Measurements from ENCODE around the gene FBXL17.

The FBXL17 gene

DNA sequence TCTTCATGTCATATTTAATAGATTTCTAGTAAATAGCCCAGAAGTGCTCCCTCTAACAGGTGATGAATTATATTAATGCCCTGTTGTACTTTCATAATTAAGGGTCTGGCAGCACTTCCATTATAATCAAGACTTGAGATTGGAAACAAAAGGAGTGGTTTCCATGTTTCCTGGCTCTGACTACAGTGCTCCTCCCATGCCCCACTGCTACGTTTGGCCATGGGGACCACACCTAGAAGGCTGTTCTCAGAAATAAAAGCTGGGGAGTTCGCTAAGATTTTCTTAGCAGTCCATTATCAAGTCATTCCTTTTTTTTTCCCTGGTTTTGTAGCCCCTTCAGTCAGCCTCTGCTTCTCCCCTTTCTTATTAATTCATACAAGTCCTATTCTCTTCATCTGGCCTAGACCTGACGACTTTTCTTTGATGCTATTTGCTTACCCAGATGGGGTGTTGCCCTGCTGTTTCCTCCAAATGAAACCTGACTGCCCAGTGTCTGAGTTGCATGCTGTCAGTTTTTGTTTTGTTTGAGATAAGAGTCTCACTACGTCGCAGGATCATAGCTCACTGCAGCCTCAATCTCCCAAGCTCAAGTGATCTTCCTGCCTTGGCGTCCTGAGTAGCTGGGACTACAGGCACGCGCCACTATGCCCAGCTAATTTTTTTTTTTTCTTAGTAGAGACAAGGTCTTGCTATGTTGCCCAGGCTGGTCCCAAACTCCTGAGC, 399.0 kb downstream of the FBXL17 start:
- no peak for DNase-seq

DNA sequence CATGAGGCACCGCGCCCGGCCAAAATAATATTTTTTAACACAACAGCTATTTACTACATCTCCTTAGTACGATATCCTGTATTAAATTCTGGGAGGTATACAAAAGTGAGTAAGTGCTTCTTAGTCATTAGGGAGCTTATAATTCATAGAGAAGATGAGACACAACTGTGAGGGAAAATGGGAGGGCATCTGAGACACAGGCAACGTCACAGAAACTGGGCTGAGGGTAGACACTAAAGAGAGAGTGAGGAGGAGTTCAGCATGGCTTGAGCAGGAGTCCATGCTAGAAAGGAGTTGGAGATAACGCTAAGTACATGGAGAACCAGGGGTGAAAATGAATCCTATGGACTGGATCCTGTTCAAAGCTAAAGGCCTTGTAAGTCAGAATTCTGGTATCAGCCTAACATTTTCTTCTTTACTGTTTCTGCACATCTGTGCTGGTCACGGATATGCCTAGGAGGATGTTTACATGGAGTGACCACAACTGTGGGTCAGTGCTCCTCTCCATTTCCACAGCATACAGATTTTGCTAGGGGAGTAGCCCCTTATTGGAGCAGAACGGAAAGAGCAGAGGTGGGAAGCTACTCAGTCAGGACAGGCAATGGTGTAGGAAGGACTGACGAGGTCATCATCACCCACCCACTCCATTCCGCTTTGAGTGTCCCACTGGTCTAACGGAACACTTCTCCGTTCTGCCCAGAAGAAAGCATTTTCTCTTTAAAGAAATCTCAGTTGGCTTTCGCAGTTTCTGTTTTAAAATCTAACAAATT, 400.8 kb downstream of the FBXL17 start:
- DNase-seq, result no peak

DNA sequence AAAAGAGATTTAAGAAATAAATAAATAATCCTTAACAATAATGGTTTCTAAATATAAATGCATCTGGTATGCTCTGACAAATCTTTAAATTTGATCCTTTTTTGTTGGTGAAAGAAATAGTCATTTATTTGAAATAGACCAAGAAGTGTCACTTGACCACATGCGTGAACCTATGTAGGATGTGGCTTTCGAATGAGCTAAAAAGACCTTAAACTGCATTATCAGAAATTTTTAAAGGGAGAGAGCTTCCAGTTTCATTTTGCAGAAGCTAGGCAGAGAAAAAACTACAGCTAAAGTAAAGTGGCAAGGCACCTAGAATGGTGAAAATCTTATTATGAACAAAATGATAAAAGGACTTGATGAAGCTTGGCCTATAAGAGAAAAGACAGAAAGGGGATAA, 402.0 kb downstream of the FBXL17 start:
- DNase-seq, result no peak

DNA sequence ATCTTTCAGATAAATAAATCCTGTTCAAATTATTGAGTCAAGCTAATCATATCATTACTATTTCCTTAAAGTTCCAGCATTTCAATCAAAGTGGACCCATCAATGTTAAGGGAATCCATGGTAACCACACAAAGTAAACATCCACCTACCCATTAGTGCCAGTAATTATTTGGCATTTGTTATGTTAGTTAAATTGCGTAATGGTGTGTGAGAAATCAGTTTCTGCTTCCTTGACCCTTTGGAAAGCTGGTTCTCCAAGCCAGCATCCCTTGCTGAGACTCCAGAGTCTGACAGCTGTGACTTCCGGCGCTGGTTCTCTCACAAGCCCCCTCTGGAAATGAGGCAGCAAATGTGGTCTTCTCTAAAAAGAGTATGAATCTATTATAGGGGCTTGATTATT, 402.6 kb downstream of the FBXL17 start:
- no peak for DNase-seq

DNA sequence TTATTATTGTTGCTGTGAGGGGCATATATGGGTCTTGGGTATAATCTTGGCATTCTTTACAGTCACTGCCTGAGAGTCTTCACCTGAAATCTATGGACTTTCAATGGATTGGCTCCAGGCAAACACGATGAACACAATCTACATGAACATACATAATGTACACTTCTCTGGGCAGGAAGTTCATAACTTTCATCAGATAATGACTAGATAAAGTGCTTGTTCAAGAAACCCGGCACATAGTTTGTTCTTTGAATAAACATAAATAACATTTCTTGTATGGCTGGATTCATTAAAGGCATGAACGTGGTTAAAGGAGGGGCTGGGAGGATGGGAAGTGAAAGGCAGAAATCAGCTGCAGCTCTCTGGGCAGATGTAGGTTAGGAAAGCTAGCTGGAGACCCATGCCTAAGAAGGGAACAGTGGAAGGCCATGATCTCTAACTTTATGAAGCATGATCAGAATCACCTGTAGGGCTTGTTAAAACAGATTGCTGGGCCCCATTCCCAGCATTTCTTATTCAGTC, 404.3 kb downstream of the FBXL17 start:
- no peak for DNase-seq

DNA sequence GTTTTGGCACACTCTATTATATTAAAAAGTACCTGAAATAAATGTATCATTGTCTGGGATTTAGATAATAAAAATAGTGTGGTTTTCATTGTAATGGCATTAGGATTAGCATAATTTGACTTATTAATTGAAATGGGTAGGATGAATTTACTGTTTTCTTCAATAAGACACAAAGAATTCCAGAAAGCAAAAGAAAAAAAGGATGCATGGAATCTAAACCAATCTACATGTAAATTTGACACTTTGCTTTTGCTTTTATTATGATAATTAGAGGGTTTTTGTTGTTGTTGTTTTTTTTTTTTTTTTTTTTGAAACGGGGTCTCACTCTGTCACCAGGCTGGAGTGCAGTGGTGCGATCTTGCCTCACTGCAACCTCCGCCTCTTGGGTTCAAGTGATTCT, 406.3 kb downstream of the FBXL17 start:
- DNase-seq, result no peak

DNA sequence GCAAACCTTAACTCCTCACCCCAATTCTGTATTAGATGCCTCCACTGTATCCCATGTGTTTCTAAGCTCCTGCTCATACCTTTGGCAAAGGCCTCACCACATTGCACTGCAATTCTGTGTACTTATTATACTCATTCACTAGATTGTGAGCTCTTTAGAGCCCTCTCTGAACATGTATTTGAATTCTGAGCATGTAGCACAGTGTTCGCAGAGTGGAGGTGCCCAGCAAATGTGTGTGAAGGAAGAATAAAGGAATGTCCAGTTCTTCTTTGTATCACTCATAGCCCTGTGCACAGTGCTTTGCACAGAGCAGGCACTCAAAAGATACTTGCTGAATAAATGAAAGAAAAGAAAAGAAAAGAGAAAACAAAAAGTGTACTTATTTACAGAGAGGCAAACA, 410.1 kb downstream of the FBXL17 start:
- DNase-seq, result no peak

DNA sequence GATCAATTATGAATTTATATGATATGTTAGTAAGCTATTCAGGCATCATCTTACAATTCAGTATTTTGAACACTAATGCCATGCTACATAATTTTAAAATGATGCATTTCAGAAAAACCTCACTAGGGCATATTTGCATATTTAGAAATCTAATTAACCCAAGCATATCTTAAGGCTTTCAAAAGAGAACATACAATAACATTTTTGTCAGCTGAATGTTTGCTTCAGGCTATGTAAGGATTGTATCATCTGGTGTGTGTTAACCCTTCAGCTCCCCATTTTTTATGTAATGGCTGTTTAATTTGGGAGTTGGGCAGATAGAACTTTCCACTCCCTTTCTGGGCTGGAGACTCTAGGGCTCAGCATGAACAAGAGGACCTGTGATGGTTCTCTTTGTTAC, 412.1 kb downstream of the FBXL17 start:
- DNase-seq, result no peak

DNA sequence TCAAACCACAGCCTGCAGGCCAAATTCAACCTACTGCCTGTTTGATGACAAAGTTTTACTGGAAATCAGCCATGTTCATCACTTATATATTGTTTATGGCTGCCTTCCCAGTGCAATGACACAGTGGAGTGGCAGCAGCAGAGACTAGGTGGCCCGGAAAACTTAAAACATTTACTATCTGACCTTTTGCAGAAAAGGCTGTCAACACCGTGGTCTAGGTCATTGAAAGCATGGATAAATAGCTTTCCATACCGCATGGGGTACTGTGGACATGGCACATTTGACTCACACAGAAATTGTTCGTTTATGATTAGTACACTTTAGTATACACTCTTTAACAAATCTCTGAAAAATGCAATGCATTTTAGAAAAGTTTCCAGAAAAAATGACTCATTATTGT, 412.9 kb downstream of the FBXL17 start:
- no peak for DNase-seq

DNA sequence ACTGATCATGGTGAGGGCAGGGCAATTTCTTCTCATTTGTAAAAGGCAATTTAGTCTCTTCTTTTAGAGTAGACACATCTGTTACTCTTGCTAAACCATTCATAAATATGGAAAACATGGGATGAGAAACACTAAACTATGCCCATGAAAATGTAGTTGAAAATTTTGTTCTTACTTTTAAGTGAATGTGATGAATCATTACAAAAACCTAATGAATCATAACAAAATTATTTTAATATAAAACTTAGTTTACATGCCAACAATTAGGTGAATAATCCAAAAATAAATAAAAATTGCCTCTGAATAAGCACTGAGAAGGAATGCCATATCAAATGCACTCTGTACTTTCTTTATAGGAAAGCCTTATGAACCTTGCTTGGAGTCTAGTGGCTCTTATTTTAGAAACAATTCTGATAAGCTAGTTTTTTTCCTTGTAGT, 413.5 kb downstream of the FBXL17 start:
- no peak for DNase-seq

DNA sequence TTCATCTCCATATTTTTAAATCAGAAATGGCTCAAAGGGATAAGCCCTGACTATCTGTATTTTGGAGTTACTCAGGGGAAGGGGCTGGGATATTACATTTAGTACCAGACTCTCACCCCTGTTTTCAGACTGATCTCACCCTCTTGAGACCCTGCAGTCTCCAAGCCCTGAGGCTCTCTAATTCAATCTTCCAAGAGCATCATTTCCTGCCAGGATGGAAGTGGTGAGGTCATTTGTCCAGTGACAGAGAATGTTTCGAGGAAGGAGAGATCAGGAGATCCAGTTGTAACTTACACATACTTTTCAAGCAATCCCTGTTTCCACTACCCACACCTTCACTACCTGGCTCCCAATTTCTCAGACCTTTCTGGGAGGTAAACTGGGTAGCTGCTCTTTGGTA, 415.7 kb downstream of the FBXL17 start:
- DNase-seq, result no peak

DNA sequence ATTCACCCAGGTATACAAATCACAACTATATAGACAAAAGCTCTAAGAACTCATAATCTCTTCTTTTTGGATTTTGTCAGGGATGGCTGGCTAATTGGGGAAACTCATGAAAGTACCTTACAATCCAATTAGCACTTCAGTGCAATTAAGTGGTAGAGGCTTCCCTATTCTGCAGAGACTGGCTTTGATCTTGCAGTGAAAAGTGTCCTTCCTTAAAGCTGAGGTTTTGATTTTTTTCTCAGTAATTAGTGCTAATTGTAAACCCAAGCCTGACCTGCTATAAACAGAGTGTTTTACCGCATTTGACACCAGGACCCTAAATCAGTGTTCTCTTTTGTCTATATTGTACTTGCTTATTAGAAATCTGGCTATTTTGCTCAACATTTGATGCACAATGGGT, 417.2 kb downstream of the FBXL17 start:
- no peak for DNase-seq

DNA sequence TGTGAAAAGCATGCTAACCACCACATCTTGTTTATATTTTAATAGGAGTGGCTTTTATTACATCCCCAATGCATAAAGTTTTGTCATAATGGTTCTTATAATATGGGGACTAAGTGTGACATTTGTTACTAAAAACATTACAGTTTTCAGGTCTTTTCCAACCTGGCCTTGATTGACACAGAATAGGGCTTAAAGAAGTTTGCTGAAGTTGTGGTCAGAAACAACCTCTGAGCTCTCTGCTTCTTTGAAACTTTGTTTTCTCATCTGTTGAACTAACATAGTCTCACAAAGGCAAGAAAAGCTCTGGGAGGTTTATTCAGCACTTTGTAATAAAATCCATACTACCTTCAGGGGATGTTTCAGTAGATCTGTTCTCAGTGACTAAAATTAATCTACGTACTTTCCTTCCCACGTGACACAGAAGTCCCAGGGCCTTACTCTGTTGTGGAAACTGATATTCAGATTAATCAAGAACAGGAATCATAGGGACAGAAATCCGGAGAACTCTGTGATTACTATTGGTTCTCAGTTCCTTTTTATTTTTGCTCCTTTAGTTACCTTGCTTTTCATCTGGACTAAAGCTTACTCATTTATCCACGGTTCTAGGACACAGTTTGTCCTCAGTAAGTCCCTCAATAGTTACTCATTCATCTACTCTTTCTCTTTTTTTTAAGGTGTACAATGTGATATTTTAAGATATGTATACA, 422.2 kb downstream of the FBXL17 start:
- no peak for DNase-seq

DNA sequence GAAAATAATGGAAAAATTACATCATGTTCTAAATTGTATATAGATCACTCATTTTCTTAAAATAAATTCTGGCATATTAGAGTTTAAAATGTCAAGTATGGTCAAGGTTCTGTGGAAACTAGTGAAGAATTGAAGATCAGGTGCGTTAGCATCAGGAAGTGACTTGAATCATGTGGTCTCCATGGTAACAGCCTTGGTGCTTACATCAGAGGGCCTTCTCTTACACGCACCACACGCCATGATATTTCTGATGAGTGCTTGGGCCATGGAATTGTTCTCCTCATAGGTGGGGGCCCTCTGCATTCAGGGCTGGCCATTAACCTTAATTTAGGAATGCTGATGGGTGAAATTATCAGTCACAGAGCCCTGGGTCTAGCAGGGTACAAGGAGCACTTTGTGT, 423.0 kb downstream of the FBXL17 start:
- no peak for DNase-seq

DNA sequence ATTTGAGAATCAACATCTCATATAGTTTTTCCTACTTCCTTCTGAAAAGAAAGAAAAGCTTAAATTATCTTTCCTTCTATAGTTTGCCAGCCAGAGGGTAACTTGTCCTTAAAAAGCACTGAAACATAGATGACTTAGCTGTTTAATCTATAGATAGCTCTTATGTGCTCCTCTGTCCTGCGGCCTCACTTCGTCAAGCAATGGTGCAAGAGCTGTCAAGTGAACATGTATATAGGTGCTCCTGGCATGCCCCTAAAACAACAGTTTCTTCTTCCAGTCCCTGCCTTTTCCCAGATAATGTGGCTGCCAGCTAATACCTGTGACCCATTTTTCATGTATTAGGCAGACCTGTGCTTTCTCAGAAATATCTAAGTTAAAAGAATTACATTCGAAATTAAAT, 423.5 kb downstream of the FBXL17 start:
- no peak for DNase-seq

DNA sequence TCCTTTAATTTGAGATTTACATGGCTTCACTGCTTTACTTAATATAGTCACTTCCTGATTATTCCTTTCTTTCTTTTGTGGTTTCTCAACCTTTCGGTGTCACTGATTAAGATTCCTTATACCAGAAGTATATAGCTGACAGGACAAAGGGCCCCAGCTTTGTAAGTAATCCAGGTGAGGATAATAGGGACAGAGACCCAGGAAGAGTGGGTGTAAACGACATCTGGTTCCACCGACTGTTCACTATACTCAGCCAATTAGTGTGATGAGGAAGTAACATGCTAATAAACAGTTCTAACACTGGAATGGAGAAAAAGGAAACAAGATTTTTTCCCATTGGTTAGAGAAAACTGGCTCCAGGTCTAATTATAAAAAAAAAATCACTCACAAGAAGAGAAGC, 424.8 kb downstream of the FBXL17 start:
- no peak for DNase-seq

DNA sequence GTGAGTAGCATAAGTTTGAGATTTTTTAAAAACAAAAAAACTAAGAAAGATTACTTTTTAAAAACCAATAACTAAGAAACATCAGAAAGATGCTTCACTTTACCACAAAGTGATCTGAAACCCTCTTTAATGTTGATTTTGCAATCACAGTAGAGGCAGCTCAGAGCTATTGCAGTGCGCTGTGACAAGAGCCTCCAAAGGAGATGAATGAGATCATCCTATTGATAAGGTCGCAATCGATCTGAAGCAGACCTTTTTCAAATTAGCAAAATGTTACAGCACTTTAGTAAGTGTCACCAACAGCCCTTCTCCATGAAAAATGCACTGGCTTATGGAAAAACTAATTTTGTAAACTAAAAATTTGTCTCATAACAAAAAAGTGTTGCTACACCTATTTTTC, 426.6 kb downstream of the FBXL17 start:
- no peak for DNase-seq

DNA sequence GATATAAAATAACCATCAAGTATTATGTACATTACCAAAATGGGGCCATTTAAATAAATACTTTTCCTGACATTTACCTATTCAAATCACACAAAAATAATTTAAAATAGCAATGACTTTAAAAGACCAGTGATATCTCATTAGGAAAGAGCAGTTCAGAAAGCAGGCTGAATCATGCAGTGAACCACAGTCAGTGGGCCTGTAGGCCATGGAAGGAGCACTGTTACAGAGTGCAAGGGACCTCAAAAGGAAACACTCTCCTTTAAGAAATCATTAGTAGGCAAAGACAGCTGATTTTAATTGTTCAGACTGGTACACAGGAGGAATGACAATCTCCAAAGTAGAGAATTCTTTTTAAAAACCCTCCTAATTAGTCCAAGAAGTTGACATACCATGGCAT, 427.6 kb downstream of the FBXL17 start:
- no peak for DNase-seq

DNA sequence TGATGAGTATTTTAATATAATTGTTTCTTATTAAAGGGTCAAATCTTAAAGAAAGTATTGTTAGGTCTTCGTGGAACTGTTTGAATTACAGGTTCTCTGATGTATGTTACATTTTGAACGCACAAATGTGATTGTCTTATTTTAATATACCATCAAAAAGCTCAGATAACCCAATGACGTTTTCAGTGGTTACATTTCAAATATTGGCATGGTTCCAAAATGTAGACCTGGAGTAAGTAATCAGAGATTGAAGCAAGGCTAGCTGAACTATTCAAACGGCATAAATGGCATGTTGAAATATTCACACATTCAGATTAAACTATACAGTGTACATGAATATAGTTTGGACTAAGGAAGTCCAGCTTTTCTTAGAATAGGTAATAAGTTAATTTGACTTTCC, 429.4 kb downstream of the FBXL17 start:
- no peak for DNase-seq

DNA sequence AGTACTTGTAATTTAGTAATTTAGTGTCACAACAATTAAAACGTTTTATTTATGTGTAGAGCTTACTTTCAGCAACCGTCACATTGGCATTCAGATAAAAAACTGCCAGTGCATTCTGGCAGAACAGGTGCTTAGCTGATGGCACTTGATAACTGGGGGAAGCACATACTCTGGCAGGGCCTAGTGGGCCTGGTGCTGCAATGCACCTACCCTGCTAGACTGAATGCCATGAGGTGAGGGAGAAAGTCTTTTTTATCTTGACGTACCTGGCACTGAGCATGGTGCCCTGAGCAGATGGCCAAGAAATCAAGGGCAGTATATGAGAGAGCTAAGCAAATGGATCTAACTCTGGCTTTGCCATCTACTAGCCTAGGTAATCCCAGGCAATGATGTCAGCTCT, 430.6 kb downstream of the FBXL17 start:
- DNase-seq, result peak; percentile 11

DNA sequence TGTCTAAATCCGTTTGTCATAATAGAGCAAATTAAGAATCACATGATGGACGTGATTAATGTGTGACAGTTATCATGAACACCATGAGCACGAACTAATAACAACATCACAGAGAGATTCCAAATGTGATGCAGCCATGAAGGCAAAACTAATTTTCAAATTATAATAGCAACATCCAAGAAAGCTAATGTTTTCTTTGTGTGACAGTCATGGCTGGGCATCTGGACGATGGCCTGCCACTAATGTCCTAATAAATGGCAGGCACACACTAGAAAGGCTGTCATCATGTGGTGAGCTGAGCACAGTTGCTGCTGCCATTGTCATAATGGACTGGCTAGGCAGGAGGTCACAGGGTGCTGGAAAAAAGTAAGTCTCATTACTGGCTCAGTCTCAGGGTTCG, 431.1 kb downstream of the FBXL17 start:
- DNase-seq, result no peak

DNA sequence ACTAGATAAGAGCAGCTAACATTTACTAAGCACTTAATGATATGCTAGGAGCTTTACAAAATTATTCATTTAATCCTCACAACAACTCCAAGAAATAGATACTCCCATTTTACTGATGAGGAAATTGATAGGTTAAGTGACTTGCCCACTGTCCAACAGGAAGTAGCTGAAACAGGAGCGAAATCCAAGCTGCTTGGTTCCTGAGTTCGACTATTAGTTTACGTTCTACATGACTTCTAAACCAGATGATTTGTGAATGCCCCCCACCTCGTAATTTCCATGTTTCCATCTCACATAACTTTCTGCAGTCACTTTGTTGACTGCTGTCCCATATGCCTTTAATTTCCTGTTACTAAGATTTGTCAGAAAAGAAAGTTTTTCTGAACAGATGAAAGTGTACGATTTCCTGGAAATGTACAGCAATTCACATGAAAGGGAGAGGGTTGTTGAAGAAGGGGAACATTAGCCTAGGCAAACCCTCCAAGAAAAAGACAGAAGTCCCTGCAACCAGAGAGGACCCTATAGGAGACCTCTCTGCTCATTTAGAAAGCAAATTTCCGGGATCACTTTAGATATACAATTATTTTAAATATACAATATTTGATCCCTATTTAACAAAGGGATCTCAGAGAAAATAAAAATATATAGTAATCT, 432.1 kb downstream of the FBXL17 start:
- no peak for DNase-seq

DNA sequence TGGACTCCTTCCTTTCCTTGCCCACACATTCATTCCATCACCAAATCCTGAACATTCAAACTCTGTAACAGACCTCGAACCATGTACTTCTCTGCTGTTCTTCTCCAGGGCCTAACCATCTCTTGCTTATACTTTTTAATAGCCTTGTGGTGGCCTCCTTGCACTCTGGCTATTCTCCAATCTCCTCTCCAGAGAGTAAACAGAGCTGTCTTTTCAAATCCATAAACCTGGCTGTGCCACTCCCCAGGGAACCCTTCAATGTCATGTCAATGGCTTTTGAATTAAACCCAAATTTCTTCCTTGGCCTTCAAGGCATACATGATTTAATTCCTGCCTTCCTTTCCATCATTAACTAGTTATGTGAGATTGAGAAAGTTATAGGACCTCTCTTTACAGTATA, 433.5 kb downstream of the FBXL17 start:
- peak; percentile 67 for DNase-seq

All from DMS79 (cell line).